ENCODE data around the gene SSH2.

SSH2 gene

DNA sequence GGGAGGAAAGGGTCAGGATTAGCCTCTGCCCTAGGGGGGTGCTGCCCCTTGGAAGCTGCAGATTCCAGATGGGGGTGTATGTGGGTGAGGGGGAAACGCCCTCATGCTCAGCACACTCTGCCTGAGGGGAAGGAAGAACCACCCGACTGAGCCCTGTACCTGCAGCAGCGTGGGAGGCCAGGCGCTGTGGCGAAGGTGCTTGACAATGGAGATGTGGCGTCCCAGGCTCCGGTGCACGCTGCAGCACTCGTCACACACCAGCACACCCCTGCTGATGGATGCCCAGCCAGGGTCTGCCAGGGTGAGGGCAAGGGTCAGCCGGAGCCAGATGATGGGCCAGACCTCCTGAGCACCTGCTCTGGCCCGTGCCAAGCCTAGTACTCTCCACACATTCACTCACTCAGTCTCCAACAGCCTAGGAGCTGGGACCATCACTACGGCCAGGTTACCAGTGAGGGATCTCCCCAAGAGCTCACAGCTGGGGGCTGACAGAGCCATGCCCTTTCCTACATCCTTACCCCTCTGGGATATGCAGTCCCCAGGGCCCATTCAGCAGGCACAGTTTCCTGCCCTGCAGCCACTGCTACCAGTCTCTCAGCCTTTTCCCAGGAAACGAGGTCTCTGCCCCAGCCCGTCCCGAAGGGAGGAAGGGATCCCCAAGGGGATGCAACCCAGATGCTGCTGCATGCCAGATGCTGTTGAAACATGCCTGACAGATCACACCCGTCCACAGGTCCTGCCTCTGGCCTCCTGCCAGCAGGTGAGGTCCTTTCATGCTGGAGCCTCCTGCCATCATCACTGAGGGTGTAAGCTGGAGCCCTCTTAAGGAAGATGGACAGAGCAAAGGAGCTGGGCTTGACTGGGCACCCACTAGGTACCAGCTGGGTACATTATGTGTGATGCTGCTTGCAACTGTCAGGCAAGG is 346.4 kb downstream of the SSH2 start:
- no peak for DNase-seq

DNA sequence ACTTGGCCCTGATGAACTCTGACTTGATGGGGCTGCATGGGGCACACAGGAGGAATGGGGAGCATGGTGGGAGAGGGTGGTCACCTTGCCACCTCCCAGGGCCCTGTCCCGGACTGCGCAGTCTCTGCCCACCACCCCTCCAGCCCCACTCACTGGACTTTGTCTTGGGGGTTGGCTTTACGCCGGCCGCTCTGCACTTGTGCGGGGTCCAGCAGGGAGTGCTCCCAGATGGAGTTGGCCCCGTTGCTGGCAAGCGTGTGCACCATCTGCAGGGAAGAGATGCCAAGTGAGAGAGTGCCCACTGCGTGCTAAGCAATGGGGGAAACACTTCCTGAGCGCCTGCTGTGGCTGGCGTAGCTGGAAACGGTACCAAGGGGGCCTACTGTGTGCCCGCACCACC is 347.3 kb downstream of the SSH2 start:
- DNase-seq, result no peak

DNA sequence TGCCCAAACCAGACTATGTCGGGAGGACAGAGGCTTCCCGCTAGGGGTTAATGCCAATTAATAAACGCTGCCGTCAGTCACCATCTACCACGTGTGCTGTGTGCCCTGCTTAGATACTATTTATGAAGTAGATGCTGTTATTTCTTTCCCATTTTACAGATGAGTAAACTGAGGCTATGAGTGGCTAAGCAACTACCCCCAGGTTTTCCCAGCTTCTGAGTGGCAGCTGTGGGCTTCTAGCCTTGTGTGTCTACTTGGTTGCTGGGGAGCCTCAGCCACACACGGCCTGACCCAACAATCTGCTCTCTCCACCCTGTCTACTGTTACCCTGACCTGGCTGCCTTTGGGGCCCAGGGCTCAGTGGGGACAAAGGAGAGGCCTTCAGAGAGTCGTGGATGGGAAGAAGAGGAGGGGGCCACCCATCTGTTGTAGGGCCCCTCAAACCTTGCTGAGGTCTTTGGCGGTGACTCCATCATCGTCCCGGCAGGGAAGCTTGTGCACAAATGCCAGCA is 347.7 kb downstream of the SSH2 start:
- DNase-seq, result no peak

DNA sequence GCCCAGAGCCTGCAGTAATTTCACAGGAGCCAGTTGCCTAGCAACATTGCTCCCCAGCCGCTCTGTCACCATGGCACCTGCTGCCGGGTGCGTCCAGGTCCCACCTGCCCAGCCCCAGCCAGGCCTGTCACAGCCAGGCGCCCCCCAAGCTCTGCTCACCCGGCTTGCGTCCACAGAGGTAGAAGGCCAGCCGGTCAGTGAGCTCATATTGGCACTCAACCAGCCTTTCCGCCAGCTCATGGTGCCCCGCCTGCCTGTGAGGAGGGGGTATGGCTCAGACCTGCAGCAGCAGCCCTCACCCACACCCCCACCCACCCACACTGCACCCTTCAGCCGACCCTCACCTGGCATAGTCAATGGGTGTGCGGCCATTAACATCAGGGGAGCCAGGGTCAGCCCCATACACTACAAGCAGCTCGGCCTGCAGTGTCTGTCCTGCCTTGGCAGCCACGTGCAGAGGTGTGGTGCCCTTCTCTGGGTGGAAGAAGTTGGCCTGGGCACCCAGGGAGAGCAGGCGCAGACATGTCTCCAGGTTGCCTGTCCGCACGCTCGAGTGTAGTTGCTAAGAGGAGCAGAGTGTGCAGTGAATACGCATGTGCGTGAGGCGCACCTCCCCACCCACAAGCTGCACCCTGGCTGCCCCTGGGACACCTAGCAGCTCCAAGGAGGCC is 348.3 kb downstream of the SSH2 start:
- no peak for DNase-seq

DNA sequence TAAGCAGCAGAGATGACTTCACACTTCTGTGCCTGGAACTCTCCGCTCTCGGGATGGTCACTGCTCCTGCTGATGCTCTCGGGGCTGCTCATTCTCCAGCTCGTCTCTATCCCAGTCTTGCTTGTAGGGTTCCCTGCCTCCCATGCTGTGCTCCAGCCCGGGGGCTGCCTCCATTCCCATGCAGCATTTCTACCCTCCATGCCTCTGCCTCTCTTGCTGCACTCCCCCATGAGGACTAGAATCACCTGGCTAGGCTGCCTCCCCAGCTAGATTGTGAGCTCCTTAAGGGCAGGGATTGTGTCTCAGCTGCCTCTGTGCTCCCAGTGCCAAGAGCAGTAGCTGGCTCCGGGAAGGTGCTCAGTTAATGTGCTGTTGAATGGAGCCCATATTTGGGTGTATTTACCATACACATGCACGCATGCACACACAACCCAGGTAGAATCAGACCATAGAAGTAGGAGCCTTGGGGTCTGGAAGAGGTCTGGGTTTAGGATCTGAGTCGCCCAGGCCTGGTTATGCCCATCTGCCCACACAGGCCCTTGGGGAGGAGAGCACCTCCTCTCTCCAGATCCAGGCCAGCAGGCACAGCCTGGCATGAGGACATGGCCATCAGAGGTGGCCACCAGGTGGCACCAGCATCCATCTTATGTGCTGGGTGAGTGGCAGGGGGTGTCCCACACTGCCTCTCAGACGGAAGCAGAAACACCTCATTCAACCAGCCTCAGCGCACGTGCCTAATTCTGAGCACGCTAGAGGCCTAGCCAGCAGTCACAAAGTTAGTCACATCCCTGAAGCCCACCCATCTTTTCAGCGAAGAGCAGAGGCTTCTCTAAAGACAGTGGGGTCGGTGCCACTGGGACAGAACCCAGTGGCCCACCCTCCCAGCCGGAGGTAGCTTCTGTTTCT is 349.9 kb downstream of the SSH2 start:
- peak; percentile 92 for DNase-seq

DNA sequence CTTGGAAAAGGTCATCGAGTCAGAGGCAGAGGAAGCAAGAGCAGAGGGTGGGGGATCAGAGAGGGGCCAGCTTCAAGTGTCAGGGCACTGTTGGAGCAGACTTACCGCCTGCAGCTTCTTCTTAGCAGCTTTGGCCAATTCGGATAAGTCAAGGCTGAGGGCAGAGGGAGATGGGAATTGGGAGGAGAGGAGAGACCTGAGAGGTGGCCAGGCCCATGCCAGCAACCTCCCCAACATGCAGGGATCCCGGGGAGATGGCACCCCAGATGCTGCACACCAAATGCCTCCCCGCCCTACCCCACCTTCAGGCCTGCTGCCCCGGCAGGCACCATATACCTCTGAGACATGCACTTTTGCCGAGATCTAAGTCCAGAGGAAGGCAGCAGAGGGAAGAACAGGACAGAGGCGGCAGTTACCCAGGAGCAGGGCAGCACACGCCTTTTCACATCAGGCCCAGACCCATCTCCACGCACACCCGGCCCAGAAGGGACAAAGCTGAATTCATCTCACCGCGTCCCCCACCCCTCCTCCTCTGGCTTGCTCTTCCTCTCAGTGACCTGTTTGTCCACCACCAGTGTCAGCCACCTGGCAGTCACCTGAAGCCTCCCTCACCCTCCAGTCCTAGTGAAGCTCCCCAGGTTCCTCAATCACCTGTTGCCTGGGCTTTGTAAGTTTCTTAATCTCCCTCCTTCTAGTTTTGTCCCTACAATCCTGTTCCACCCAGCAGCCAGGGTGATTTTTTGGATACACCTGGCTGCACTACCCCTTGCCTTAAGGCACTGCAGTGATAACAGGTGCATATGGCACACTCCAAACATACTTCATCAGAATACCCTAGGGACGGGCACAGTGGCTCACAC is 351.2 kb downstream of the SSH2 start:
- DNase-seq, result no peak

DNA sequence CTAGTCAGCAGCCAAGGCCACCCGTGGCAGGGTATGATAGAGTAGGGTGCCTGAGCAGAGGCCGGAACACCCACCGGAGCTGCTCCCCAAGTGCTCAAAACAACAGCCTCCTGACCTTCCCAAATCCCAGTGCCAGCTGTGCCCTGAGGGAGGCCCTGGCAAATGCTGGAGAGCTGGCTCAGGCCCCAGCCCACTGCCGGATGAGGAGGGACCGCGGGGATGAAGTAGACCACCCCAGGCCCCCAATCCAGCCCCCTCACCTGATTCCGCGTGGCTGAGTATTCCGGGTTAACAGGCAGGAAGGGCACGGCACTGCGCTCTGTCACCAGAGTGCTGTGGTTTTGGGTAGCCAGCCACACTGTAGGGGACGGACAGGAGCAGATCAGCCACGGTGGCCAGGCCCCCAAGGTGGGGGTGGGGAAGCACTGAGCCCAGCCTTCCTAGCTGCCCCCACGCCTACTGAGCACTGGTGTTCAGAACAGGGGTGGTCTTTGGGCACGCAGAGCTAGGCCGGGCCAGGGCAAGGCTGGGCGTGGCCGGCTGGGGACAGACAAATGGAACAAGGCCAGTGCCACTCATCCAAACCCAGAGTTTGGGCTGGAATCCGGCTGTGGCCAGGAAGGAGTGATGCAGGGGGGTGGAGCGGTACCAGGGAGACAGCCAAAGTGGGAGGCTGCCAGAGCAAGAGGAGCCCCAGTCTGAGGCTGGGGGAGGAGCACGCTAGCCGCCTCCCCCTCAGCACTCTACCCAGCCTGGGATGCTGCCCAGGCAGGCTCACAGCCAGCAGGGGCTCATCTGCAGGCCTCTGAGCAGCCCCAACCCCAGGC is 352.4 kb downstream of the SSH2 start:
- no peak for DNase-seq

DNA sequence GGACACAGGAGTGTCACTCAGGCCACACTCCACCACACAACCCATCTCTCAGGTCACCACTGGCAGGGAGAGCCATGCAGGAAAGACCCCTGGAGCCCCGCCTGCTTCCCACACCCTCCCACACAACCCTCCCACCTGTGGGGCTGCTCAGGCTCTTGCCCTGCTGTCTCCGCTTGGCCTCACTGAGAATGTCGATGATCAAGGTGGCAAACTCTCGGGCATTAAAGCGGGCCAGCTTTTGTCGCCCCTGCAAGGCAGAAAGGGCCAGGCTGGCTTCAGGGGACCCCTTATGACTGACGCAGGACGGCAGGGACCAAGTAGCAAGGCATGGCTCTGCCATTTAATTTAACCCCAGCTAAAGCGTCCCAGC is 353.0 kb downstream of the SSH2 start:
- no peak for DNase-seq

DNA sequence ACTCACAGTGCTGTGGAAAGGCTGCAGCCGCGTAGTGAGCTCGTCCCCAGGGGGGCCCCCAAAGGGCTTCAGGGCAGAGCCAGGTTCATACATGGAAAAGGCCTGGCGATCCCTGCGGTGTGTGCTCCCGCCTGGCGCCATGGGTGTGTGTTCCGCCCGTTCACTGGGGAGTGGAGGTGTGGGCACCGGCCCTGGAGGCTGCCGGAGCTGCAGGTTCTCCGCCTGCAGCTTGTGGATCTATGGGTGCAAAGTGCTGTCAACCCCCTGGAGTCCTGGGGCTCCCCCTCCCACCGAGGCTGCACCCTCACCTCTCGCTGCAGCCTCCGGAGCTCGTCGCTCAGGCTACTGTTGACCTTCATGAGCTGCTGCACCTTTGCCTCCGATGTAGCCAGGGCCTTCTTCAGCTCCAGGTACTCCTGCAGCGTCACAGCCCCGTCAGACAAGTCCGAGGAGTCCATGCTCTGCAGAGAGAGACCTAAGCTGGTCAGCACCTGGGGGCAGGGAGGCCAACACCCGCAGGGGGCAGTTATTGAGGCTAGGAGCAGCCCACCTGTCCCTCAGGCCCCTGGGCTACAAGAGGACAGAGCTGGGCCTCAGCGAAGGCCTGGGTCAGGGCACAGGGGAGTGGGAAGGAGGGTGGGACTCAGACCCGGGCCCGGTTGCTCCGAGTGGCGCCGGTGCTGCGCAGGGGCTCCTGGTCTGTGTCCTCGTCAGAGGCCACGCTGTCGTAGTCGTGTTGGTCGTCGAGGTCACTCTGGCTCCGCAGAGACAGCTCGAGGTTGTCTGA is 353.6 kb downstream of the SSH2 start:
- no peak for DNase-seq

Measured in 8988T (cell line).